Right renal pelvis (tissue), 4 donors: Measurements from ENCODE around the gene SOWAHA. TPM values are rescaled to one million over a fixed set of nuclear protein-coding genes. Genes with fewer than 3 reads are reported as not detected.
"Not testable (repeated sequence)": the region's sequence is repeated elsewhere in the genome, so short reads cannot be mapped to it uniquely, and the experiment has no call there.

ENCODE experiments used
- DNase-seq, 4 donors: peaks; one replicate each; pipeline ENCODE4 v3.0.0-alpha.2; 2013; ENCODE audit warnings: low read depth in 4 of 4, low spot score in 3 of 4, missing footprints in 1 of 4
- polyA plus RNA-seq, 4 donors: library from polyadenylated mRNA; unstranded; fragments of 120-200 nt; gene quantifications; one replicate each; pipeline ENCODE4 v1.2.1, GENCODE V29; 2013; ENCODE audit not compliant: insufficient read length in 4 of 4

Gene SOWAHA
- polyA plus RNA-seq, 4 donors, result 4.4 to 5.2 (median 5.1) TPM

GRCh38 chr5:132777209-132778069 is 35.7 kb upstream of the SOWAHA start, which contains the start of gene SEPTIN8:
Gene SEPTIN8, minus strand, starts transcription at chr5:132777239. Its CDS starts 102 bp downstream, at chr5:132777137.
- no peak for DNase-seq

- DNase-seq, result no peak
These were observed 35.0 kb upstream of the SOWAHA start for GRCh38 chr5:132778129-132778528.

GRCh38 chr5:132778856-132779255 is 34.2 kb upstream of the SOWAHA start:
- DNase-seq, result no peak

GRCh38 chr5:132779961-132780360 is 33.1 kb upstream of the SOWAHA start:
- no peak for DNase-seq

GRCh38 chr5:132780577-132780976 is 32.5 kb upstream of the SOWAHA start:
- DNase-seq, result no peak

GRCh38 chr5:132781029-132781428 is 32.1 kb upstream of the SOWAHA start:
- no peak for DNase-seq

- DNase-seq, result no peak
These were observed 31.0 kb upstream of the SOWAHA start for GRCh38 chr5:132782101-132782500.

GRCh38 chr5:132785365-132785764 is 27.7 kb upstream of the SOWAHA start:
- no peak for DNase-seq

GRCh38 chr5:132785864-132786263 is 27.2 kb upstream of the SOWAHA start:
- no peak for DNase-seq

- DNase-seq, result no peak
These were observed 26.0 kb upstream of the SOWAHA start for GRCh38 chr5:132787076-132787475.

GRCh38 chr5:132788508-132788907 is 24.6 kb upstream of the SOWAHA start:
- DNase-seq, result no peak

- DNase-seq, result no peak
These were observed 23.9 kb upstream of the SOWAHA start for GRCh38 chr5:132788990-132789886.

GRCh38 chr5:132790201-132790865 is 22.8 kb upstream of the SOWAHA start:
- no peak for DNase-seq

- no peak for DNase-seq
These were observed 22.1 kb upstream of the SOWAHA start for GRCh38 chr5:132791026-132791425.

- no peak for DNase-seq
These were observed 15.5 kb upstream of the SOWAHA start for GRCh38 chr5:132797651-132798050.

- no peak for DNase-seq
These were observed 13.7 kb upstream of the SOWAHA start for GRCh38 chr5:132799392-132799791.

GRCh38 chr5:132800545-132800944 is 12.6 kb upstream of the SOWAHA start:
- no peak for DNase-seq

GRCh38 chr5:132802044-132802684 is 10.9 kb upstream of the SOWAHA start:
- DNase-seq, result no peak

- not testable (repeated sequence) for DNase-seq
These were observed 10.4 kb upstream of the SOWAHA start for GRCh38 chr5:132802685-132803066.

- not testable (repeated sequence) for DNase-seq
These were observed 8.9 kb upstream of the SOWAHA start for GRCh38 chr5:132804219-132804618.
